ENCODE data around the gene C11orf24.

The C11orf24 gene

GRCh38 chr11:68271781-68272608, at the start of gene C11orf24 (continued):
- peak; percentile 46; the same call in 1 of the 2 replicates for TF ChIP-seq KLF9 (tag by site-specific recombination; IDR thresholded peaks at IDR 0.05; ENCODE audit: low read depth)
- no peak for TF ChIP-seq ZNF596 (tag by site-specific recombination; IDR thresholded peaks at IDR 0.05)
- peak; percentile 71 for TF ChIP-seq PATZ1 (tag by site-specific recombination; IDR thresholded peaks at IDR 0.05)
- TF ChIP-seq ZNF138 (tag by site-specific recombination; IDR thresholded peaks at IDR 0.05; ENCODE audit: borderline replicate concordance), result no peak
- no peak for TF ChIP-seq ZNF670 (tag by site-specific recombination; IDR thresholded peaks at IDR 0.05; ENCODE audit: low read depth)
- TF ChIP-seq ZNF398 (tag by site-specific recombination; IDR thresholded peaks at IDR 0.05), result no peak
- TF ChIP-seq ZNF341 (tag by site-specific recombination; IDR thresholded peaks at IDR 0.05; ENCODE audit: low read depth), result no peak
- no peak for TF ChIP-seq ZNF324 (tag by site-specific recombination; IDR thresholded peaks at IDR 0.05)
- TF ChIP-seq ZFP41 (tag by site-specific recombination; IDR thresholded peaks at IDR 0.05; ENCODE audit: borderline replicate concordance), result no peak
- TF ChIP-seq ZNF184 (tag by site-specific recombination; IDR thresholded peaks at IDR 0.05), result no peak
- TF ChIP-seq ZNF560 (tag by site-specific recombination; IDR thresholded peaks at IDR 0.05; ENCODE audit: borderline replicate concordance), result no peak
- TF ChIP-seq ZNF626 (tag by site-specific recombination; IDR thresholded peaks at IDR 0.05), result no peak
- TF ChIP-seq ELK4 (IDR thresholded peaks at IDR 0.05; ENCODE audit: borderline replicate concordance, low read depth, low read length), result peak; percentile 68; the same call in 1 of the 2 replicates
- TF ChIP-seq ZNF76 (tag by site-specific recombination; IDR thresholded peaks at IDR 0.05; ENCODE audit: borderline replicate concordance, low read depth), result no peak
- no peak for TF ChIP-seq ZNF561 (tag by site-specific recombination; IDR thresholded peaks at IDR 0.05; ENCODE audit: borderline replicate concordance)
- TF ChIP-seq KLF10 (tag by site-specific recombination; IDR thresholded peaks at IDR 0.05), result peak; percentile 70
- TF ChIP-seq ZBTB6 (tag by site-specific recombination; IDR thresholded peaks at IDR 0.05), result no peak
- TF ChIP-seq BCL11B (tag by site-specific recombination; IDR thresholded peaks at IDR 0.05; ENCODE audit: low read depth), result no peak
- no peak for TF ChIP-seq PRDM2 (tag by site-specific recombination; IDR thresholded peaks at IDR 0.05; ENCODE audit: borderline replicate concordance)
- no peak for TF ChIP-seq ZNF248 (tag by site-specific recombination; IDR thresholded peaks at IDR 0.05)
- no peak for TF ChIP-seq ZNF121 (tag by site-specific recombination; IDR thresholded peaks at IDR 0.05)
- no peak for TF ChIP-seq ZNF391 (tag by site-specific recombination; IDR thresholded peaks at IDR 0.05; ENCODE audit: borderline replicate concordance, low read depth)
- no peak for TF ChIP-seq ZNF211 (tag by site-specific recombination; IDR thresholded peaks at IDR 0.05; ENCODE audit: low read depth)
- no peak for TF ChIP-seq ZNF677 (tag by site-specific recombination; IDR thresholded peaks at IDR 0.05)
- no peak for TF ChIP-seq ZNF654 (tag by site-specific recombination; IDR thresholded peaks at IDR 0.05; ENCODE audit: low read depth)
- TF ChIP-seq MZF1 (tag by site-specific recombination; IDR thresholded peaks at IDR 0.05; ENCODE audit: borderline replicate concordance), result no peak
- no peak for TF ChIP-seq IKZF3 (tag by site-specific recombination; IDR thresholded peaks at IDR 0.05)

Measured in HEK293 (cell line).